ENCODE results near the gene RNF167. TPM values are rescaled to one million over a fixed set of nuclear protein-coding genes. Genes with fewer than 3 reads are reported as not detected.
A peak's percentile ranks its signal among the peaks of the same experiment; 100 is the strongest.

Gene RNF167
- total RNA-seq (ENCODE audit: low replicate concordance) = 98.8 and 132 TPM in 2 replicates
- long read RNA-seq, partial matches to known transcripts = 0 of 3 reads
- long read RNA-seq, other reads (novel, unspliced or antisense) = 2 of 3 reads

- H3K27me3 Mint-ChIP-seq = no peaks in the 10 kb centered on the region
- TF ChIP-seq, protein P1, sequence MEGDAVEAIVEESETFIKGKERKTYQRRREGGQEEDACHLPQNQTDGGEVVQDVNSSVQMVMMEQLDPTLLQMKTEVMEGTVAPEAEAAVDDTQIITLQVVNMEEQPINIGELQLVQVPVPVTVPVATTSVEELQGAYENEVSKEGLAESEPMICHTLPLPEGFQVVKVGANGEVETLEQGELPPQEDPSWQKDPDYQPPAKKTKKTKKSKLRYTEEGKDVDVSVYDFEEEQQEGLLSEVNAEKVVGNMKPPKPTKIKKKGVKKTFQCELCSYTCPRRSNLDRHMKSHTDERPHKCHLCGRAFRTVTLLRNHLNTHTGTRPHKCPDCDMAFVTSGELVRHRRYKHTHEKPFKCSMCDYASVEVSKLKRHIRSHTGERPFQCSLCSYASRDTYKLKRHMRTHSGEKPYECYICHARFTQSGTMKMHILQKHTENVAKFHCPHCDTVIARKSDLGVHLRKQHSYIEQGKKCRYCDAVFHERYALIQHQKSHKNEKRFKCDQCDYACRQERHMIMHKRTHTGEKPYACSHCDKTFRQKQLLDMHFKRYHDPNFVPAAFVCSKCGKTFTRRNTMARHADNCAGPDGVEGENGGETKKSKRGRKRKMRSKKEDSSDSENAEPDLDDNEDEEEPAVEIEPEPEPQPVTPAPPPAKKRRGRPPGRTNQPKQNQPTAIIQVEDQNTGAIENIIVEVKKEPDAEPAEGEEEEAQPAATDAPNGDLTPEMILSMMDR (conservative IDR thresholded peaks at IDR 0.05) = no peak
- peak within 1 kb of the TSS; percentile 99 for H3K27ac Mint-ChIP-seq
- peaks cover 8% of the 10 kb centered on the region for H3K36me3 Mint-ChIP-seq
- H3K4me3 Mint-ChIP-seq = peak within 1 kb of the TSS; percentile 98
- H3K9me3 Mint-ChIP-seq = no peaks in the 10 kb centered on the region
- peak; percentile 95 for DNase-seq (ENCODE audit: extremely low spot score, unreplicated experiment)
- H3K4me1 Mint-ChIP-seq (ENCODE audit: unreplicated experiment) = peaks cover 30% of the 10 kb centered on the region
Measured at GRCh38 chr17:4939796-4940554, at the start of gene RNF167, which contains the start of gene SLC25A11. TSS of gene RNF167 (plus strand) at chr17:4940268. CDS start at chr17:4940910, 642 bp downstream. TSS of gene SLC25A11 (minus strand) at chr17:4940046. CDS start at chr17:4939910, 136 bp downstream.

- Mint-ChIP-seq H3K27ac (no peak overlapping the region), H3K27me3 (no peaks in the 10 kb centered on the region), H3K9me3 (no peaks in the 10 kb centered on the region), H3K4me1 (ENCODE audit: unreplicated experiment) (no peaks in the 10 kb centered on the region), H3K36me3 (peaks cover 5% of the 10 kb centered on the region), H3K4me3 (no peak overlapping the region)
- TF ChIP-seq, protein P1 (conservative IDR thresholded peaks at IDR 0.05) = no peak
- DNase-seq (ENCODE audit: extremely low spot score, unreplicated experiment) = no peak
Measured at GRCh38 chr17:4891411-4892410, 48.4 kb upstream of the RNF167 start.

DNA sequence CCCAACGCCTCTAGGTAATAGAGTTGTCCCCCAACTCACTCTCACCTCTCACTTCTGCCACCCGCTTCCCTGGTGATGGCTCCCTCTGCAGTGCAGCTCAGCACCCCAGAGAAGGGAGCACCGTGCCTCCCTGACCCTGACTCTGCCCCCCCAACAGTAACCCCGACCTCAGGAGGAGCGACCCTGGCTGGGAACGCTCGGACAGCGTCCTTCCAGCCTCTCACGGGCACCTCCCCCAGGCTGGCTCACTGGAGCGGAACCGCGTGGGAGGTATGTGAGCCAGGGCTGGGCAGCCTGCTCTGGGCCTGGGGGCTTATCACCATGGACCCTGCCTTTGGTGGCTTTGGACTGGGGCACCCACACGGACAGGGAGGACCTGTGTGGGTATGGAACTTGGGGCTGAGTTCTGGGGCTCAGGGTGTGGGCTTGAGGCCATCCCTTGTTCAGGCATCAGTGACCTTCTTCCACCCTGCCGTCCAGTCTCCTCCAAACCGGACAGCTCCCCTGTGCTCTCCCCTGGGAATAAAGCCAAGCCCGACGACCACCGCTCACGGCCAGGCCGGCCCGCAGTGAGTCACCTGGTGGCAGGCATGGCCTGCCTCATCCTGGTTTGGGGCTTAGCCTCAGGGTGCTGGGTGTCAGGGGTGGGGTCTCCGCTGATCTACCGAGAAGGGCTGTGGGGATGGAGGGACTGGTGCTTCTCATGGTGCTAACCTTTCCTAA lies 47.4 kb upstream of the RNF167 start:
- Mint-ChIP-seq H3K4me1 (ENCODE audit: unreplicated experiment) (no peaks in the 10 kb centered on the region), H3K9me3 (no peaks in the 10 kb centered on the region), H3K36me3 (peaks cover 5% of the 10 kb centered on the region), H3K4me3 (no peak overlapping the region), H3K27ac (no peak overlapping the region), H3K27me3 (no peaks in the 10 kb centered on the region)
- TF ChIP-seq, protein P1 (conservative IDR thresholded peaks at IDR 0.05) = no peak
- DNase-seq (ENCODE audit: extremely low spot score, unreplicated experiment) = no peak

DNA sequence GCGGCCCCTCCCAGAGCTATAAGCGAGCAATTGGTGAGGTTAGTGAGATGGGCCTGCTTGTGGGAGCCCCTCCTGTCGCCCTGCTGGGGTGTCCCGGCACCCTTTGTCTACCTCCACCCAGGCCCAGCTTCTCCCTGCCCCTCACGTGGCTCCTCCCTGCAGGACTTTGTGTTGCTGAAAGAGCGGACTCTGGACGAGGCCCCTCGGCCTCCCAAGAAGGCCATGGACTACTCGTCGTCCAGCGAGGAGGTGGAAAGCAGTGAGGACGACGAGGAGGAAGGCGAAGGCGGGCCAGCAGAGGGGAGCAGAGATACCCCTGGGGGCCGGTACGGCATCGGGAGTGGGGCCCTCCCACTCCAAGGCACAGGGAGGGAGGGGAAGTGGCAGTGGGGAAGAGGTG lies 46.8 kb upstream of the RNF167 start:
- no peaks in the 10 kb centered on the region for H3K9me3 Mint-ChIP-seq
- no peaks in the 10 kb centered on the region for H3K27me3 Mint-ChIP-seq
- no peak overlapping the region for H3K27ac Mint-ChIP-seq
- peaks cover 5% of the 10 kb centered on the region for H3K36me3 Mint-ChIP-seq
- H3K4me3 Mint-ChIP-seq = no peak overlapping the region
- DNase-seq (ENCODE audit: extremely low spot score, unreplicated experiment) = no peak
- no peaks in the 10 kb centered on the region for H3K4me1 Mint-ChIP-seq (ENCODE audit: unreplicated experiment)
- TF ChIP-seq, protein P1 (conservative IDR thresholded peaks at IDR 0.05) = no peak
